Measurements from ENCODE around the gene HIVEP3.

Gene HIVEP3

GRCh38 chr1:41844781-41845272 lies 73.9 kb downstream of the HIVEP3 start:
- DNase-seq: no peak

GRCh38 chr1:41844255-41844654 lies 74.5 kb downstream of the HIVEP3 start:
- no peak for DNase-seq

GRCh38 chr1:41842993-41843755 lies 75.5 kb downstream of the HIVEP3 start:
- DNase-seq: no peak

GRCh38 chr1:41842326-41842725 lies 76.4 kb downstream of the HIVEP3 start:
- DNase-seq: no peak

GRCh38 chr1:41840592-41841246 lies 78.0 kb downstream of the HIVEP3 start:
- no peak for DNase-seq

- DNase-seq: no peak
Observed at GRCh38 chr1:41838266-41838665, 80.5 kb downstream of the HIVEP3 start.

- DNase-seq: no peak
Observed at GRCh38 chr1:41837691-41838090, 81.0 kb downstream of the HIVEP3 start.

GRCh38 chr1:41835485-41835884 lies 83.2 kb downstream of the HIVEP3 start:
- DNase-seq: no peak

GRCh38 chr1:41833519-41834000 lies 85.2 kb downstream of the HIVEP3 start:
- no peak for DNase-seq

GRCh38 chr1:41830726-41831125 lies 88.0 kb downstream of the HIVEP3 start:
- no peak for DNase-seq

- no peak for DNase-seq
Observed at GRCh38 chr1:41827991-41828570, 90.6 kb downstream of the HIVEP3 start.

- DNase-seq: peak; percentile 34
Observed at GRCh38 chr1:41823471-41823870, 95.3 kb downstream of the HIVEP3 start.

GRCh38 chr1:41822866-41823265 lies 95.9 kb downstream of the HIVEP3 start:
- no peak for DNase-seq

- DNase-seq: no peak
Observed at GRCh38 chr1:41819843-41820242, 98.9 kb downstream of the HIVEP3 start.

- DNase-seq: no peak
Observed at GRCh38 chr1:41819069-41819468, 99.7 kb downstream of the HIVEP3 start.

GRCh38 chr1:41816061-41816460 lies 102.7 kb downstream of the HIVEP3 start:
- no peak for DNase-seq

- no peak for DNase-seq
Observed at GRCh38 chr1:41813755-41814745, 104.7 kb downstream of the HIVEP3 start.

GRCh38 chr1:41813226-41813625 lies 105.5 kb downstream of the HIVEP3 start:
- no peak for DNase-seq

GRCh38 chr1:41812453-41812852 lies 106.3 kb downstream of the HIVEP3 start:
- no peak for DNase-seq

- DNase-seq: no peak
Observed at GRCh38 chr1:41812051-41812450, 106.7 kb downstream of the HIVEP3 start.

- no peak for DNase-seq
Observed at GRCh38 chr1:41811051-41811795, 107.5 kb downstream of the HIVEP3 start.

GRCh38 chr1:41810446-41810845 lies 108.3 kb downstream of the HIVEP3 start:
- DNase-seq: peak; percentile 58

Data from femur (tissue), 1 donor.